ENCODE results near the gene CD68.

DNA sequence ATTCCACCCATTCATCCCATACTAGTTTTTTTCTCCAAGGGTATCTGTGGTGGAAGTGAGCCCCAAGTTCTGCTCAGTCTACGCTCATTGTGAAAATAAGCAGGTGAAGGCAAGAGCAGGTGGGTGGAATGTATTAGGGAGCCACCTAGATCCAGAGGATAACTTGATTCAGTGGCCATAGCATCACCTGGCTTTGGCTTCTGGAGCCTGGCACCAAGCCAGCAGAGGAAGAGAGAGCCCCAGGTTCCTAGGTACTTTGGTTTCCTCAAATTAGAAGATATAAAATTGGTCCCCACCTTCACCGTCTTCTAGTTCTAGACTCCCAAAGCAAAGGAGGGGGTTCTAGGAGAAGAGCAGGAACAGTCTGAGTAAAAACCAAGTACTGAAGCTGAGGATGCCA is 31.2 kb downstream of the CD68 start:
- TF ChIP-seq POLR2AphosphoS5 (IDR thresholded peaks at IDR 0.05) = no peak
- no peak for TF ChIP-seq POLR2A (IDR thresholded peaks at IDR 0.05)
- TF ChIP-seq, protein P1, sequence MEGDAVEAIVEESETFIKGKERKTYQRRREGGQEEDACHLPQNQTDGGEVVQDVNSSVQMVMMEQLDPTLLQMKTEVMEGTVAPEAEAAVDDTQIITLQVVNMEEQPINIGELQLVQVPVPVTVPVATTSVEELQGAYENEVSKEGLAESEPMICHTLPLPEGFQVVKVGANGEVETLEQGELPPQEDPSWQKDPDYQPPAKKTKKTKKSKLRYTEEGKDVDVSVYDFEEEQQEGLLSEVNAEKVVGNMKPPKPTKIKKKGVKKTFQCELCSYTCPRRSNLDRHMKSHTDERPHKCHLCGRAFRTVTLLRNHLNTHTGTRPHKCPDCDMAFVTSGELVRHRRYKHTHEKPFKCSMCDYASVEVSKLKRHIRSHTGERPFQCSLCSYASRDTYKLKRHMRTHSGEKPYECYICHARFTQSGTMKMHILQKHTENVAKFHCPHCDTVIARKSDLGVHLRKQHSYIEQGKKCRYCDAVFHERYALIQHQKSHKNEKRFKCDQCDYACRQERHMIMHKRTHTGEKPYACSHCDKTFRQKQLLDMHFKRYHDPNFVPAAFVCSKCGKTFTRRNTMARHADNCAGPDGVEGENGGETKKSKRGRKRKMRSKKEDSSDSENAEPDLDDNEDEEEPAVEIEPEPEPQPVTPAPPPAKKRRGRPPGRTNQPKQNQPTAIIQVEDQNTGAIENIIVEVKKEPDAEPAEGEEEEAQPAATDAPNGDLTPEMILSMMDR (IDR thresholded peaks at IDR 0.05) = no peak
